Endothelial cell (in vitro differentiated cells): ENCODE measurements around the gene FAM13C. TPM values are rescaled to one million over a fixed set of nuclear protein-coding genes. Genes with fewer than 3 reads are reported as not detected.

Source experiments
- DNase-seq: peaks from one replicate; pipeline ENCODE4 v3.0.0; 2021; ENCODE audit warnings: low spot score
- H3K27ac Mint-ChIP-seq: one replicate; pipeline ENCODE4 v1.8.0; 2021; ENCODE audit warnings: mixed read lengths, inconsistent platforms; ENCODE audit not compliant: unreplicated experiment
- H3K27me3 Mint-ChIP-seq: one replicate; pipeline ENCODE4 v1.8.0; 2021; ENCODE audit warnings: mild to moderate bottlenecking, moderate library complexity, mixed read lengths, inconsistent platforms; ENCODE audit not compliant: unreplicated experiment
- H3K36me3 Mint-ChIP-seq: one replicate; pipeline ENCODE4 v1.8.0; 2021; ENCODE audit warnings: mild to moderate bottlenecking, low read depth, mixed read lengths, inconsistent platforms; ENCODE audit not compliant: unreplicated experiment
- H3K4me1 Mint-ChIP-seq: one replicate; pipeline ENCODE4 v1.8.0; 2021; ENCODE audit warnings: mild to moderate bottlenecking, mixed read lengths, inconsistent platforms; ENCODE audit not compliant: unreplicated experiment
- H3K4me3 Mint-ChIP-seq: one replicate; pipeline ENCODE4 v1.8.0; 2021; ENCODE audit warnings: mild to moderate bottlenecking, mixed read lengths, inconsistent platforms; ENCODE audit not compliant: unreplicated experiment
- H3K9me3 Mint-ChIP-seq: one replicate; pipeline ENCODE4 v1.8.0; 2021; ENCODE audit warnings: mixed read lengths, inconsistent platforms; ENCODE audit not compliant: unreplicated experiment
- total RNA-seq: library from RNA; stranded (reverse); fragmentation: NEBNext Ultra II Directional; extraction: Animal tissue kit (Norgen Biotek cat#: 25700); gene quantifications from one replicate; pipeline ENCODE4 v1.2.1, GENCODE V29; 2021; ENCODE audit not compliant: unreplicated experiment
- TF ChIP-seq, protein P1 (sequence below): fragments of 200-600 bp; sonication (generic); IDR thresholded peaks from one replicate; pipeline ENCODE4 v1.5.0; 2021; ENCODE audit warnings: antibody characterized with exemption; ENCODE audit not compliant: unreplicated experiment

The FAM13C gene
- total RNA-seq, 1 donor from 2014 or later = 57.9 TPM

DNA sequence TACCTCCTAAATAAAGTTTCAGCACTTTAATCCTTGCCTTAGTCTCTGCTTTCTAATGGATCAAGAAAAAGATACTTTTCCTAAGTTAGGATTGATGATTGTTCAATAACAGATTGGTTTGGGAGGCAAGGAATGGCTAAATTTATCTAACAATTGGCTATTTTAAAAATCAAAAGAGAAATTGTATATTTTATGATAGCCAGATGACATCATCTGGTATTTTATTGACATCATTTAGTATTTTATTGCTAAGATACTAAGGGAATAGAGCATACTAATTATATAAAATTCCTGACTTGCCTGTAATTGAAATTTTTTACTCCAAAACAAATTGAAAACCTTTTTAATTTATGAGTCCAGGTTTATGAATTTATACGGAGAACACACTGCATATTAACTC, 19.3 kb upstream of the FAM13C start:
- TF ChIP-seq, protein P1, sequence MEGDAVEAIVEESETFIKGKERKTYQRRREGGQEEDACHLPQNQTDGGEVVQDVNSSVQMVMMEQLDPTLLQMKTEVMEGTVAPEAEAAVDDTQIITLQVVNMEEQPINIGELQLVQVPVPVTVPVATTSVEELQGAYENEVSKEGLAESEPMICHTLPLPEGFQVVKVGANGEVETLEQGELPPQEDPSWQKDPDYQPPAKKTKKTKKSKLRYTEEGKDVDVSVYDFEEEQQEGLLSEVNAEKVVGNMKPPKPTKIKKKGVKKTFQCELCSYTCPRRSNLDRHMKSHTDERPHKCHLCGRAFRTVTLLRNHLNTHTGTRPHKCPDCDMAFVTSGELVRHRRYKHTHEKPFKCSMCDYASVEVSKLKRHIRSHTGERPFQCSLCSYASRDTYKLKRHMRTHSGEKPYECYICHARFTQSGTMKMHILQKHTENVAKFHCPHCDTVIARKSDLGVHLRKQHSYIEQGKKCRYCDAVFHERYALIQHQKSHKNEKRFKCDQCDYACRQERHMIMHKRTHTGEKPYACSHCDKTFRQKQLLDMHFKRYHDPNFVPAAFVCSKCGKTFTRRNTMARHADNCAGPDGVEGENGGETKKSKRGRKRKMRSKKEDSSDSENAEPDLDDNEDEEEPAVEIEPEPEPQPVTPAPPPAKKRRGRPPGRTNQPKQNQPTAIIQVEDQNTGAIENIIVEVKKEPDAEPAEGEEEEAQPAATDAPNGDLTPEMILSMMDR = no peak
- H3K36me3 Mint-ChIP-seq = no peaks in the 10 kb centered on the region
- H3K4me1 Mint-ChIP-seq = peaks cover 6% of the 10 kb centered on the region
- no peak for DNase-seq
- no peak overlapping the region for H3K4me3 Mint-ChIP-seq
- H3K27me3 Mint-ChIP-seq = peaks cover 1% of the 10 kb centered on the region
- H3K9me3 Mint-ChIP-seq = no peaks in the 10 kb centered on the region
- no peak overlapping the region for H3K27ac Mint-ChIP-seq

DNA sequence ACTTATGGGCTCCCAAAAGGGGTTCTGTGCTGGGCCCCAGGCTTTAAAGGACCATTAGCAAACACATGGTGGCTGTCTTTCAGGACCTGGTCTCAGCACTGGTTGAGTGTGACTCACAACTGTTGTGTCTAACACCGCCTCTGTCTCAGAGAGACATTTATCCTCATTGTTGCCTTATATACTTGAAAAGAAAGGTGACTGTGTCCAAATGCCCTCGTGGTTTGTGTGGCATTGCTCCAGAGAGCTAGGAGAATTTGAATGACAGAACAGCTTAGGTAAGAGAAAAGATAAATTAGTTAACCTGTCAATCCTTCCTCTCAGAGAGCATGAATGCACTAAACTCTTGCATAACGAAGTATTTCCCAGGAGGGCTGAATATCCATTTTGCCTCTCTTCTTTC, 14.5 kb upstream of the FAM13C start:
- Mint-ChIP-seq H3K4me1 (peaks cover 3% of the 10 kb centered on the region), H3K9me3 (no peaks in the 10 kb centered on the region)
- TF ChIP-seq, protein P1 = no peak

DNA sequence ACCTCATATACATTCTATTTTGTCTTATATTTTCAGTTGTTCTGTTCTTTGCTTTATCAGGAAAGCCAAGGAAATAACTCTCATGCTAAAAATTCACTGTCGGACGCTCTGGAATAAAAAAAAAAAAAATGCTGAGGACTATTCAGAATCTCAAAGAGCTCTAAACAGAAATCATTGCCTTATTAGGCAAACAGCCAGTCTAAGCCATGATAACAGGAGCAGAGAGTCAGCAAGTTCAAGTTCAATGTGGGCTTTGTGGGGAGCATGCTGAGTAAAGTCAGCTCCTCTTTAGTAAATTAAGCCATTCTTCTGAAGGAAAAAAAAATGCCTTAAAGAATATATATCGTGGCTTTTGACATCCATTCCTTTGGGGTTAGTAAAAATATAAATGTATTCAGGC, 13.6 kb upstream of the FAM13C start:
- H3K36me3 Mint-ChIP-seq = no peaks in the 10 kb centered on the region

More for the DNA sequence above, 14.5 kb upstream of the FAM13C start:
- Mint-ChIP-seq H3K27me3 (no peaks in the 10 kb centered on the region), H3K27ac (no peak overlapping the region), H3K4me3 (no peak overlapping the region), H3K36me3 (no peaks in the 10 kb centered on the region)
- no peak for DNase-seq

DNA sequence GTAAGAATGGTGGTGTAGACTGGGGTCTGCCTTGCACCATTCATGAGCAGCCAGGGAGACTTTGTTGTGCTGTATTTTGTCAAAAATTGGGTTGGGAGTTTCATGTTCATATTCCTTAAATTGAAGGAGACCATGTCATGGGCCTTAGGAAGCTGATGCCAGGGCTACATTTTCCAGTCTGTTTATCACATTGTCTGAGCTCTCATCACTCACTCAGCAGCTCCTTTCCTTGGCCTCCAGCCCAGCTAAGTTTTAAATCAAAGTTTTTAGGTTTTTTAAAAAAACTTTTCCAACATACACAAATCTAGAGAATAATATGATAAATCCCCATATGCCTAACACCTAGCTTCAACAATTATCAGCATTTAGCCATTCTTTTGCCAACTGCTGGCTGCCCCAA, 12.6 kb upstream of the FAM13C start:
- Mint-ChIP-seq H3K9me3 (no peaks in the 10 kb centered on the region), H3K27me3 (no peaks in the 10 kb centered on the region), H3K4me3 (no peak overlapping the region), H3K4me1 (peaks cover 3% of the 10 kb centered on the region), H3K27ac (no peak overlapping the region), H3K36me3 (no peaks in the 10 kb centered on the region)
- TF ChIP-seq, protein P1 = no peak
- DNase-seq = no peak

More for the DNA sequence above, 13.6 kb upstream of the FAM13C start:
- TF ChIP-seq, protein P1 = no peak
- H3K4me1 Mint-ChIP-seq = peaks cover 3% of the 10 kb centered on the region
- H3K9me3 Mint-ChIP-seq = no peaks in the 10 kb centered on the region
- H3K27ac Mint-ChIP-seq = no peak overlapping the region
- DNase-seq = no peak
- no peak overlapping the region for H3K4me3 Mint-ChIP-seq
- H3K27me3 Mint-ChIP-seq = no peaks in the 10 kb centered on the region

DNA sequence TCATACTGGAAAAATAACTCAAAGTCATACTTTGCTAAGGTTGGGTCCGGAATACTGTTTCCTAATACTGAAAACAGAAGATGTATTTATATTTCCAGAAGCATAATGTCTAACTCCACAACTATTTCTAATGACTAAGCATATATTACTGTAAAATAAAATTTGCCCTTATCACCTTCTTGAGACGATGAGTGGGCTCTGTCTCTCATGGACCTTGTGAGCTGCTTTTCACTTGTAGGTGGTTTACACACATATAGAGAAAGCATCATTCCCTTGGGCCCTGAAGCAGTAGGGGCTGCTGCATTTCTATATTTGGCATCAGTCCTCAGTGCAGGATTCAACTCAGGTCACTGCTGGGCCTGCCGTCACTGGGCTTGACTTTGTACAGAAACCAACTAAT, 10.7 kb upstream of the FAM13C start:
- Mint-ChIP-seq H3K27me3 (no peaks in the 10 kb centered on the region), H3K36me3 (no peaks in the 10 kb centered on the region), H3K4me3 (no peak overlapping the region), H3K27ac (no peak overlapping the region), H3K9me3 (no peaks in the 10 kb centered on the region), H3K4me1 (peaks cover 3% of the 10 kb centered on the region)
- DNase-seq = no peak
- TF ChIP-seq, protein P1 = no peak
